ENCODE results near the gene ZNF609. TPM values are rescaled to one million over a fixed set of nuclear protein-coding genes. Genes with fewer than 3 reads are reported as not detected.

ZNF609 gene
- total RNA-seq, 1 donor = 20.6 TPM

DNA sequence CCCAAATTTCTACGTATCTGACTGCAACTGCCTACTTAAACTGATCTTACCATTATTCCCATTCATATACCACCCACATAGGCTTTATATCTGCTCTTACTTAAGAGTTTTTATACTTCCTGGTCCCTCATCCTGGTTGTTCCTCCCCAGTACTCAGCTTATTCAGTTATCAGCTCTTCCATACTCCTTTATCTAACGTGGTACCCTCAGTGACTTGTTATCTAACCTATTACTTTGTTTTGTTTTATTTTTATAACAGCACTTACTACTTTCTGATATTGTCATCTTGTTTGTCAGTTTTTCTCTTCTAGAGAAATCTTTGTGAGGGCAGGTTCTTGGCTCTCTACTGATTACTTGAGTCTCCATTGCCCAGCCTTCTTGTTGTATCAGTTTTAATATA lies 100.6 kb downstream of the ZNF609 start:
- H3K9me3 ChIP-seq (ENCODE audit: low read depth, low read length) = no peaks in the 10 kb centered on the region
- peaks cover 31% of the 10 kb centered on the region for H4K20me1 ChIP-seq (ENCODE audit: insufficient read depth, low read length)
- no peak overlapping the region for H3K4me3 ChIP-seq (ENCODE audit: insufficient read depth, low read length)
- H3K36me3 ChIP-seq (ENCODE audit: insufficient read depth, low read length) = no peaks in the 10 kb centered on the region
- TF ChIP-seq, protein P1, sequence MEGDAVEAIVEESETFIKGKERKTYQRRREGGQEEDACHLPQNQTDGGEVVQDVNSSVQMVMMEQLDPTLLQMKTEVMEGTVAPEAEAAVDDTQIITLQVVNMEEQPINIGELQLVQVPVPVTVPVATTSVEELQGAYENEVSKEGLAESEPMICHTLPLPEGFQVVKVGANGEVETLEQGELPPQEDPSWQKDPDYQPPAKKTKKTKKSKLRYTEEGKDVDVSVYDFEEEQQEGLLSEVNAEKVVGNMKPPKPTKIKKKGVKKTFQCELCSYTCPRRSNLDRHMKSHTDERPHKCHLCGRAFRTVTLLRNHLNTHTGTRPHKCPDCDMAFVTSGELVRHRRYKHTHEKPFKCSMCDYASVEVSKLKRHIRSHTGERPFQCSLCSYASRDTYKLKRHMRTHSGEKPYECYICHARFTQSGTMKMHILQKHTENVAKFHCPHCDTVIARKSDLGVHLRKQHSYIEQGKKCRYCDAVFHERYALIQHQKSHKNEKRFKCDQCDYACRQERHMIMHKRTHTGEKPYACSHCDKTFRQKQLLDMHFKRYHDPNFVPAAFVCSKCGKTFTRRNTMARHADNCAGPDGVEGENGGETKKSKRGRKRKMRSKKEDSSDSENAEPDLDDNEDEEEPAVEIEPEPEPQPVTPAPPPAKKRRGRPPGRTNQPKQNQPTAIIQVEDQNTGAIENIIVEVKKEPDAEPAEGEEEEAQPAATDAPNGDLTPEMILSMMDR (IDR thresholded peaks at IDR 0.05; ENCODE audit: extremely low read depth, low read depth, low read length) = no peak
- H3K4me2 ChIP-seq (ENCODE audit: insufficient read depth, low read length) = no peak overlapping the region
- DNase-seq (ENCODE audit: insufficient read length, low spot score, missing footprints) = no peak
- no peaks in the 10 kb centered on the region for H3K27me3 ChIP-seq (ENCODE audit: insufficient read depth, low read length)
- no peak overlapping the region for H2AFZ ChIP-seq (ENCODE audit: low read length)
- peaks cover 16% of the 10 kb centered on the region for H3K4me1 ChIP-seq (ENCODE audit: insufficient read depth, low read length)
- H3K79me2 ChIP-seq (ENCODE audit: insufficient read depth, low read length) = peaks cover 77% of the 10 kb centered on the region
- no peak overlapping the region for H3K27ac ChIP-seq (ENCODE audit: low read depth, low read length)

DNA sequence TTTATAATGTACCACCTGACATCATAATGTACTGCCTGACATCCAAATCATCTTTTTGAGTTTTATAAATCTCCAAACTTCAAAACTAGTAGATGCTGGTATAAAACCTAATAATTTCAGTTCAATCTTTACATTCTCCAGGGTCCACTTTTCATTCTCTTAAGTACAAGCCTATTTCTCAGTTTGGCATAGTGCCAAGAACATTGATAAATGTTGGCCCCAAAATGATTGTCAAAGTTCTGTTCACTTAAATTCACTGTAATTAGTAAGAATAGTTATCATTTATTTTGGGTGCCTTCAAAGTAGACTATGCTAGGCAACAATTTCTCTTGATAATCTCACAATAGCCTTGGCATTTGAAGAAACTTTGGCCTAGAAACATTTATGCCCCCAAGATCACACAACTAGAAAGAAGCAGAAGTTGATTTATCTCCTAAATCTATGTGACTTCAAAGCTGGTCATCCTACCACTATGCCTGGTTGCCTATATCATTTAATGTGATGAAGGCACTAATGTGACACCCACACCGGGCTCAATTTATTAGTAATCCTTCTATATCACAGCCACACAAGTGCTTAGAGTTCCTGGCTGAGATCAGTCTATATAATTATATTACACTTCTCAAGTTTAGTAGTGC lies 101.7 kb downstream of the ZNF609 start:
- TF ChIP-seq, protein P1 (IDR thresholded peaks at IDR 0.05; ENCODE audit: extremely low read depth, low read depth, low read length) = no peak
- H3K27me3 ChIP-seq (ENCODE audit: insufficient read depth, low read length) = no peaks in the 10 kb centered on the region
- no peak overlapping the region for H2AFZ ChIP-seq (ENCODE audit: low read length)
- no peak for DNase-seq (ENCODE audit: insufficient read length, low spot score, missing footprints)
- H3K4me3 ChIP-seq (ENCODE audit: insufficient read depth, low read length) = no peak overlapping the region
- H3K4me2 ChIP-seq (ENCODE audit: insufficient read depth, low read length) = no peak overlapping the region
- H4K20me1 ChIP-seq (ENCODE audit: insufficient read depth, low read length) = peaks cover 26% of the 10 kb centered on the region
- H3K27ac ChIP-seq (ENCODE audit: low read depth, low read length) = no peak overlapping the region
- H3K9me3 ChIP-seq (ENCODE audit: low read depth, low read length) = no peaks in the 10 kb centered on the region
- H3K79me2 ChIP-seq (ENCODE audit: insufficient read depth, low read length) = peaks cover 77% of the 10 kb centered on the region
- peaks cover 16% of the 10 kb centered on the region for H3K4me1 ChIP-seq (ENCODE audit: insufficient read depth, low read length)
- no peaks in the 10 kb centered on the region for H3K36me3 ChIP-seq (ENCODE audit: insufficient read depth, low read length)

DNA sequence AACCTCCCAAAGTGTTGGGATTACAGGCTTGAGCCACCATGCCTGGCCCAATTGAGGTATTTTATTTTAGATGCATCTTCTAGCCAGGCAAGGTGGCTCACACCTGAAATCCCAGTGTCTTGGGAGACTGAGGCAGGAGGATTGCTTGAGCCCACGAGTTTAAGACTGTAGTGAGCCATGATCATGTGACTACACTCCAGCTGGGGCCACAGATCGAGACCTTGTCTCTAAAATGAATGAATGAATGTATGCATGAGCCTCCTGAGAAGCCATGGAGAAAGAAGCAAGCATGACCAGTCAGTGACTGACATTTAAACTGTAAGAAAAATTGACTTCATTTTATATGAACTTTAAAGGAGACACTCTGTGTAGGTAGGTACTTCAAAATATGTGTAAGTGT lies 105.7 kb downstream of the ZNF609 start:
- Histone ChIP-seq H3K27me3 (ENCODE audit: insufficient read depth, low read length) (no peaks in the 10 kb centered on the region), H3K36me3 (ENCODE audit: insufficient read depth, low read length) (no peaks in the 10 kb centered on the region), H4K20me1 (ENCODE audit: insufficient read depth, low read length) (peaks cover 22% of the 10 kb centered on the region), H3K27ac (ENCODE audit: low read depth, low read length) (no peak overlapping the region), H3K4me1 (ENCODE audit: insufficient read depth, low read length) (no peaks in the 10 kb centered on the region), H2AFZ (ENCODE audit: low read length) (no peak overlapping the region), H3K4me3 (ENCODE audit: insufficient read depth, low read length) (no peak overlapping the region), H3K79me2 (ENCODE audit: insufficient read depth, low read length) (peaks cover 69% of the 10 kb centered on the region), H3K4me2 (ENCODE audit: insufficient read depth, low read length) (no peak overlapping the region), H3K9me3 (ENCODE audit: low read depth, low read length) (no peaks in the 10 kb centered on the region)
- TF ChIP-seq, protein P1 (IDR thresholded peaks at IDR 0.05; ENCODE audit: extremely low read depth, low read depth, low read length) = no peak
- no peak for DNase-seq (ENCODE audit: insufficient read length, low spot score, missing footprints)

DNA sequence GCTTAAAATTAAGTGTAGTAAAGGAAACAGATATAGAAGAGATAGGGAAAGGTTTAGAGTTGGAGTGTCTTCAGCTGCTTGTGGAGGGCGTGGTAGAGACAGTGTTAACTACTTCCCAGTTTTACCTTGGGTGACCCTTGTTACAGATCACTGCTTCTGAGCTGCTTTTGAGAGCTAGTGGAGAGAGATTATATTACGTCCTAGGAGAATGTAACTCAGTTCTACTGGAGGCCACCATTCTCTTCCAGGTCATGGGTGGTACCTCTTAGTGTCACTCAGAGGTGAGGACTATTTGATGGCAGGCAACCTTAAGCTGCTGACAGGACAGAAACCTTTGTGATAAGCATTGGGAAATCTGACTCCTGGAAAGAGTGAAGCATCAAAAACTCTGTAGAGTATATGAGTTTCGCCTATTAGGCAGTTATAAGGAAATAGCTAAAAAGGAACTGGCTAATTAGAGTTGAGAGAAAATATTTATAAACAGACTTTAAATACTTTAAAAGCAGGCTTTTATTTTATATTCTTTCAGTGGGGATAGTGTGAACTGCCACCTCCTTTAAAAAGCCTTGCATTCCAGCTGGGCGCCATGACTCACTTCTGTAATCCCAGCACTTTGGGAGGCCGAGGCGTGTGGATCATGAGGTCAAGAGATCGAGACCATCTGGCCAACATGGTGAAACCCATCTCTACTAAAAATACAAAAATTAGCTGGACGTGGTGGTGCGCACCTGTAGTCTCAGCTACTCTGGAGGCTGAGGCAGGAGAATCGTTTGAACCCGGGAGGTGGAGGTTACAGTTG lies 106.5 kb downstream of the ZNF609 start:
- no peak overlapping the region for H3K4me2 ChIP-seq (ENCODE audit: insufficient read depth, low read length)
- no peak for DNase-seq (ENCODE audit: insufficient read length, low spot score, missing footprints)
- H3K27ac ChIP-seq (ENCODE audit: low read depth, low read length) = no peak overlapping the region
- TF ChIP-seq, protein P1 (IDR thresholded peaks at IDR 0.05; ENCODE audit: extremely low read depth, low read depth, low read length) = no peak
- H3K36me3 ChIP-seq (ENCODE audit: insufficient read depth, low read length) = no peaks in the 10 kb centered on the region
- H4K20me1 ChIP-seq (ENCODE audit: insufficient read depth, low read length) = peaks cover 22% of the 10 kb centered on the region
- no peak overlapping the region for H3K4me3 ChIP-seq (ENCODE audit: insufficient read depth, low read length)
- H3K27me3 ChIP-seq (ENCODE audit: insufficient read depth, low read length) = no peaks in the 10 kb centered on the region
- H3K4me1 ChIP-seq (ENCODE audit: insufficient read depth, low read length) = no peaks in the 10 kb centered on the region
- H3K9me3 ChIP-seq (ENCODE audit: low read depth, low read length) = no peaks in the 10 kb centered on the region
- no peak overlapping the region for H2AFZ ChIP-seq (ENCODE audit: low read length)
- peaks cover 69% of the 10 kb centered on the region for H3K79me2 ChIP-seq (ENCODE audit: insufficient read depth, low read length)

Measured in osteoblast (primary cell).